H9 (cell line): ENCODE data around the gene FAM174C. TPM values are rescaled to one million over a fixed set of nuclear protein-coding genes. Genes with fewer than 3 reads are reported as not detected.

Experiments used
- DNase-seq: peaks from one replicate; pipeline ENCODE4 v3.0.0-alpha.2; 2017
- H2AFZ ChIP-seq: one replicate; pipeline ENCODE4 v1.6.1; 2013; ENCODE audit warnings: mild to moderate bottlenecking, low read length, control low read depth, moderate library complexity
- H2AK5ac ChIP-seq: 2 replicates; pipeline ENCODE4 v1.6.1; 2013; ENCODE audit warnings: low read length, control low read depth, mixed read lengths; ENCODE audit not compliant: insufficient read length
- H2BK120ac ChIP-seq: one replicate; pipeline ENCODE4 v1.6.1; 2013; ENCODE audit warnings: low read depth, mild to moderate bottlenecking, low read length, control low read depth, inconsistent platforms; ENCODE audit not compliant: poor library complexity, severe bottlenecking
- H2BK12ac ChIP-seq: 2 replicates; pipeline ENCODE4 v1.6.1; 2013; ENCODE audit warnings: low read length, control low read depth, mixed read lengths, low read depth; ENCODE audit not compliant: insufficient read length
- H2BK15ac ChIP-seq: 2 replicates; pipeline ENCODE4 v1.6.1; 2013; ENCODE audit warnings: low read depth, low read length, control low read depth
- H2BK20ac ChIP-seq: one replicate; pipeline ENCODE4 v1.6.1; 2013; ENCODE audit warnings: low read depth, mild to moderate bottlenecking, low read length, control low read depth, inconsistent platforms; ENCODE audit not compliant: poor library complexity, severe bottlenecking
- H2BK5ac ChIP-seq: 2 replicates; pipeline ENCODE4 v1.6.1; 2013; ENCODE audit warnings: low read length, control low read depth, mixed read lengths; ENCODE audit not compliant: insufficient read length
- H3K14ac ChIP-seq: 2 replicates; pipeline ENCODE4 v1.6.1; 2013; ENCODE audit warnings: low read length, control low read depth; ENCODE audit not compliant: insufficient read depth
- H3K18ac ChIP-seq: 2 replicates; pipeline ENCODE4 v1.6.1; 2013; ENCODE audit warnings: low read depth, mild to moderate bottlenecking, mixed read lengths, low read length, control low read depth; ENCODE audit not compliant: insufficient read length
- H3K23ac ChIP-seq: 2 replicates; pipeline ENCODE4 v1.6.1; 2013; ENCODE audit warnings: low read length, control low read depth, mixed read lengths, low read depth; ENCODE audit not compliant: insufficient read length
- H3K23me2 ChIP-seq: 2 replicates; pipeline ENCODE4 v1.6.1; 2013; ENCODE audit warnings: low read depth, mild to moderate bottlenecking, mixed read lengths, low read length, control low read depth; ENCODE audit not compliant: insufficient read length, poor library complexity, severe bottlenecking
- H3K27ac ChIP-seq: 2 replicates; pipeline ENCODE4 v1.5.1; 2013; ENCODE audit warnings: low read length, control low read depth, mixed read lengths, low read depth; ENCODE audit not compliant: insufficient read length
- H3K27me3 ChIP-seq: 2 replicates; pipeline ENCODE4 v1.6.1; 2013; ENCODE audit warnings: low read length, control low read depth, inconsistent platforms; ENCODE audit not compliant: insufficient read depth
- H3K4ac ChIP-seq: 2 replicates; pipeline ENCODE4 v1.6.1; 2013; ENCODE audit warnings: low read depth, mild to moderate bottlenecking, control low read depth, inconsistent platforms, low read length, moderate library complexity
- H3K4me1 ChIP-seq: 2 replicates; pipeline ENCODE4 v1.6.1; 2013; ENCODE audit warnings: low read length, control low read depth, inconsistent platforms; ENCODE audit not compliant: insufficient read depth
- H3K4me2 ChIP-seq: 2 replicates; pipeline ENCODE4 v1.6.1; 2013; ENCODE audit warnings: low read length, control low read depth, mixed read lengths; ENCODE audit not compliant: insufficient read length, insufficient read depth
- H3K56ac ChIP-seq: 2 replicates; pipeline ENCODE4 v1.6.1; 2013; ENCODE audit warnings: low read depth, mild to moderate bottlenecking, mixed read lengths, low read length, control low read depth; ENCODE audit not compliant: insufficient read length
- H3K79me1 ChIP-seq: 2 replicates; pipeline ENCODE4 v1.6.1; 2013; ENCODE audit warnings: low read depth, mild to moderate bottlenecking, moderate library complexity, low read length, control low read depth, inconsistent platforms; ENCODE audit not compliant: insufficient read depth, poor library complexity, severe bottlenecking
- H3K79me2 ChIP-seq: 2 replicates; pipeline ENCODE4 v1.6.1; 2013; ENCODE audit warnings: low read length, control low read depth, inconsistent platforms; ENCODE audit not compliant: insufficient read depth
- H3K9ac ChIP-seq: 2 replicates; pipeline ENCODE4 v1.6.1; 2013; ENCODE audit warnings: low read length, control low read depth, mixed read lengths; ENCODE audit not compliant: insufficient read length; ENCODE audit errors: extremely low read depth
- H3K9me3 ChIP-seq: one replicate; pipeline ENCODE4 v1.6.1; 2013; ENCODE audit warnings: low read depth, low read length, inconsistent platforms; ENCODE audit not compliant: control insufficient read depth
- H3T11ph ChIP-seq: one replicate; pipeline ENCODE4 v1.6.1; 2013; ENCODE audit warnings: mild to moderate bottlenecking, low read length, control low read depth, inconsistent platforms
- H4K20me1 ChIP-seq: one replicate; pipeline ENCODE4 v1.6.1; 2013; ENCODE audit not compliant: control insufficient read depth, insufficient read length, insufficient read depth
- H4K5ac ChIP-seq: 2 replicates; pipeline ENCODE4 v1.6.1; 2013; ENCODE audit warnings: low read depth, mild to moderate bottlenecking, mixed read lengths, low read length, control low read depth; ENCODE audit not compliant: insufficient read length
- H4K8ac ChIP-seq: replicated peaks from 2 replicates; pipeline ENCODE4 v1.6.1; 2013; ENCODE audit warnings: low read length, control low read depth, mixed read lengths, low read depth; ENCODE audit not compliant: insufficient read length
- H4K91ac ChIP-seq: 2 replicates; pipeline ENCODE4 v1.6.1; 2013; ENCODE audit warnings: low read depth, mild to moderate bottlenecking, moderate library complexity, mixed read lengths, low read length, control low read depth; ENCODE audit not compliant: insufficient read length
- H3K27ac Mint-ChIP-seq, 3 experiments: 2 replicates in 2 of 3; 3 replicates in 1 of 3; pipeline ENCODE4 v1.8.0; 2020 to 2021; ENCODE audit warnings: mixed read lengths in 3 of 3, mild to moderate bottlenecking in 1 of 3, moderate library complexity in 1 of 3
- H3K27me3 Mint-ChIP-seq: 2 replicates; pipeline ENCODE4 v1.8.0; 2021; ENCODE audit warnings: low read depth, mild to moderate bottlenecking, moderate library complexity, mixed read lengths
- H3K36me3 Mint-ChIP-seq, 3 experiments: 2 replicates in 2 of 3; 3 replicates in 1 of 3; pipeline ENCODE4 v1.8.0; 2020 to 2021; ENCODE audit warnings: low read depth in 3 of 3, mixed read lengths in 3 of 3; ENCODE audit not compliant: insufficient read depth in 1 of 3
- H3K4me1 Mint-ChIP-seq, 2 experiments: 2 replicates each; pipeline ENCODE4 v1.8.0; 2020; ENCODE audit warnings: mixed read lengths in 2 of 2
- H3K4me3 Mint-ChIP-seq, 2 experiments: 2 replicates in 1 of 2; 3 replicates in 1 of 2; pipeline ENCODE4 v1.8.0; 2020 to 2021; ENCODE audit warnings: mild to moderate bottlenecking in 2 of 2, mixed read lengths in 2 of 2, moderate library complexity in 1 of 2
- H3K9me3 Mint-ChIP-seq, 2 experiments: 2 replicates in 1 of 2; 3 replicates in 1 of 2; pipeline ENCODE4 v1.8.0; 2020; ENCODE audit warnings: mild to moderate bottlenecking in 2 of 2, mixed read lengths in 2 of 2, moderate library complexity in 1 of 2
- WGBS: extraction: QIAGEN DNeasy Blood & Tissue Kit; methylation state at CpG from one replicate; pipeline ENCODE4 v1.1.7; 2013; ENCODE audit warnings: missing lambda C conversion rate, low lambda C conversion rate, mixed read lengths; ENCODE audit not compliant: insufficient read length; ENCODE audit errors: extremely low coverage; 5-methylcytosine and 5-hydroxymethylcytosine counted together
- total RNA-seq: library from RNA; stranded (reverse); gene quantifications from 2 replicates; pipeline ENCODE4 v1.2.1, GENCODE V29; 2021
- TF ChIP-seq, protein P1 (sequence below): fragments of 200-600 bp; sonication (generic); conservative IDR thresholded peaks from 3 replicates; pipeline ENCODE4 v1.8.0; 2021; ENCODE audit warnings: antibody characterized with exemption, mild to moderate bottlenecking

FAM174C gene
- total RNA-seq, 1 experiment from 2014 or later: 63.0 TPM

DNA sequence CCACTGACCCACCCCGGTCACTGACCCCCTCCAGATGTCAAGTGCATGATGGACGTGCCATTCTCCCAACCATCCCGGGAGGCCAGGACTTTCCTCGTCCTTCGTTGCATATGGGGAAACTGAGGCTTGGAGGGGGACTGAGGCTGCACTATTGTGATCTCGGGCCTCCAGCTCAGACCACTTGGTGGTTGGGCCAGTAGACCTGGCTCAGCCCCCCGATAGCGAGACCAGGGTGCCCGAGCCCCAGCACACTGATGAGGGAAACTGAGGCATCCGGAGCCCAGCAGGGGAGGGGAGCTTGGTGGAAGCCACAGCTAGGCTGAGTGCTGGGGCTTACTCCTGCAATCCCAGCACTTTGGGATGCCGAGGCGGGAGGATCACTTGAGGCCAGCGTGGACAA is 20.7 kb downstream of the FAM174C start:
- Histone ChIP-seq H3K18ac (no peak overlapping the region), H3K27me3 (no peaks in the 10 kb centered on the region), H2BK15ac (no peak overlapping the region), H3K4me2 (no peak overlapping the region), H4K8ac (no peak overlapping the region), H4K5ac (no peak overlapping the region), H3K9me3 (no peaks in the 10 kb centered on the region), H3K23me2 (no peaks in the 10 kb centered on the region), H3K27ac (no peak overlapping the region), H3K23ac (no peak overlapping the region), H2BK12ac (no peak overlapping the region), H3K79me2 (no peaks in the 10 kb centered on the region), H3K79me1 (no peaks in the 10 kb centered on the region), H3K9ac (no peak overlapping the region), H2BK20ac (no peak overlapping the region), H3K4ac (no peak overlapping the region), H2BK120ac (no peak overlapping the region), H4K20me1 (peaks cover 2% of the 10 kb centered on the region), H3K56ac (no peak overlapping the region), H3T11ph (no peak overlapping the region), H2AFZ (no peak overlapping the region), H2AK5ac (no peak overlapping the region), H4K91ac (no peak overlapping the region), H2BK5ac (no peak overlapping the region), H3K4me1 (no peaks in the 10 kb centered on the region), H3K14ac (no peak overlapping the region)
- peak overlapping the region in 1 of 2 experiments; percentile 29; a peak in 2 of 5 replicates for H3K4me3 Mint-ChIP-seq
- no CpG with 5 or more reads among the region's 13 CpGs for WGBS
- H3K4me1 Mint-ChIP-seq: peaks cover 0 to 12% of the 10 kb centered on the region in 2 experiments; a peak in 2 of 4 replicates
- no peak for DNase-seq
- H3K9me3 Mint-ChIP-seq: no peaks in the 10 kb centered on the region
- peaks cover 2 to 4% (median 3%) of the 10 kb centered on the region in 3 experiments; a peak in 3 of 7 replicates for H3K36me3 Mint-ChIP-seq
- peaks cover 13% of the 10 kb centered on the region for H3K27me3 Mint-ChIP-seq
- TF ChIP-seq, protein P1, sequence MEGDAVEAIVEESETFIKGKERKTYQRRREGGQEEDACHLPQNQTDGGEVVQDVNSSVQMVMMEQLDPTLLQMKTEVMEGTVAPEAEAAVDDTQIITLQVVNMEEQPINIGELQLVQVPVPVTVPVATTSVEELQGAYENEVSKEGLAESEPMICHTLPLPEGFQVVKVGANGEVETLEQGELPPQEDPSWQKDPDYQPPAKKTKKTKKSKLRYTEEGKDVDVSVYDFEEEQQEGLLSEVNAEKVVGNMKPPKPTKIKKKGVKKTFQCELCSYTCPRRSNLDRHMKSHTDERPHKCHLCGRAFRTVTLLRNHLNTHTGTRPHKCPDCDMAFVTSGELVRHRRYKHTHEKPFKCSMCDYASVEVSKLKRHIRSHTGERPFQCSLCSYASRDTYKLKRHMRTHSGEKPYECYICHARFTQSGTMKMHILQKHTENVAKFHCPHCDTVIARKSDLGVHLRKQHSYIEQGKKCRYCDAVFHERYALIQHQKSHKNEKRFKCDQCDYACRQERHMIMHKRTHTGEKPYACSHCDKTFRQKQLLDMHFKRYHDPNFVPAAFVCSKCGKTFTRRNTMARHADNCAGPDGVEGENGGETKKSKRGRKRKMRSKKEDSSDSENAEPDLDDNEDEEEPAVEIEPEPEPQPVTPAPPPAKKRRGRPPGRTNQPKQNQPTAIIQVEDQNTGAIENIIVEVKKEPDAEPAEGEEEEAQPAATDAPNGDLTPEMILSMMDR: no peak
- no peak overlapping the region for H3K27ac Mint-ChIP-seq
